GM10266 (cell line): ENCODE results near the gene MPL.

Experiments
- DNase-seq: peaks from one replicate; pipeline ENCODE4 v3.0.0; 2012; ENCODE audit errors: extremely low spot score
- TF ChIP-seq, protein P1 (sequence below): IDR thresholded peaks from 2 replicates; pipeline ENCODE4 v1.5.1; 2012; ENCODE audit warnings: mild to moderate bottlenecking, low read depth; ENCODE audit not compliant: control insufficient read depth, insufficient read depth; ENCODE audit errors: missing control alignments

Gene MPL

DNA sequence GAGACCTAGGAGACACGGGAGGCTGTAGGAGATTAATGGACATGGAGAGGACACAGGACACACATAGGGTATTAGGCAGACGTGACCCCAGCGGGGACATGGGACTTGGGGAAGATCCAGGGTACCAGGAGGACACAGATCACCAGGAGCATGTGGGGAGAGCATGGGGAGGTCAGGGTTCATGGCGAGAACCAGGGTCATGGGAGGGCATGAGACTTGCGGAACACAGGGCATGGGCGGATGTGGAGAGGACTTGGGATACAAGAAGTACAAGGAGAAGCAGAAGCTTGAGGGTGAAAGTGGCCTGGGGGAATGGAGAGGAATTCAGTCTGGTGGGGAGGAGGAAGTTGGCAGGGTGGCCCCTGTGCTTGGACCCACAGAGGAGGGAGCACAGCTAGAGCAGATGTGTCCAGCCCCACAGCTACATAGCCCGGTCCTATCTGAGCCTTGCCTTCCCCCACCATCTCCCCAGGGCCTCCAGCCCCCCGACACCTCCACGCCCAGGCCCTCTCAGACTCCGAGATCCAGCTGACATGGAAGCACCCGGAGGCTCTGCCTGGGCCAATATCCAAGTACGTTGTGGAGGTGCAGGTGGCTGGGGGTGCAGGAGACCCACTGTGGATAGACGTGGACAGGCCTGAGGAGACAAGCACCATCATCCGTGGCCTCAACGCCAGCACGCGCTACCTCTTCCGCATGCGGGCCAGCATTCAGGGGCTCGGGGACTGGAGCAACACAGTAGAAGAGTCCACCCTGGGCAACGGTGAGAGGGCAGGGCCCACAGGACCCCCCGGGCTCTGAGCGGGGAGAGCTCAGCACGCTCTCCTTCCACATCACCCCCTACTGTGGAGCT is 24.7 kb upstream of the MPL start:
- DNase-seq, result no peak
- TF ChIP-seq, protein P1, sequence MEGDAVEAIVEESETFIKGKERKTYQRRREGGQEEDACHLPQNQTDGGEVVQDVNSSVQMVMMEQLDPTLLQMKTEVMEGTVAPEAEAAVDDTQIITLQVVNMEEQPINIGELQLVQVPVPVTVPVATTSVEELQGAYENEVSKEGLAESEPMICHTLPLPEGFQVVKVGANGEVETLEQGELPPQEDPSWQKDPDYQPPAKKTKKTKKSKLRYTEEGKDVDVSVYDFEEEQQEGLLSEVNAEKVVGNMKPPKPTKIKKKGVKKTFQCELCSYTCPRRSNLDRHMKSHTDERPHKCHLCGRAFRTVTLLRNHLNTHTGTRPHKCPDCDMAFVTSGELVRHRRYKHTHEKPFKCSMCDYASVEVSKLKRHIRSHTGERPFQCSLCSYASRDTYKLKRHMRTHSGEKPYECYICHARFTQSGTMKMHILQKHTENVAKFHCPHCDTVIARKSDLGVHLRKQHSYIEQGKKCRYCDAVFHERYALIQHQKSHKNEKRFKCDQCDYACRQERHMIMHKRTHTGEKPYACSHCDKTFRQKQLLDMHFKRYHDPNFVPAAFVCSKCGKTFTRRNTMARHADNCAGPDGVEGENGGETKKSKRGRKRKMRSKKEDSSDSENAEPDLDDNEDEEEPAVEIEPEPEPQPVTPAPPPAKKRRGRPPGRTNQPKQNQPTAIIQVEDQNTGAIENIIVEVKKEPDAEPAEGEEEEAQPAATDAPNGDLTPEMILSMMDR, result no peak

DNA sequence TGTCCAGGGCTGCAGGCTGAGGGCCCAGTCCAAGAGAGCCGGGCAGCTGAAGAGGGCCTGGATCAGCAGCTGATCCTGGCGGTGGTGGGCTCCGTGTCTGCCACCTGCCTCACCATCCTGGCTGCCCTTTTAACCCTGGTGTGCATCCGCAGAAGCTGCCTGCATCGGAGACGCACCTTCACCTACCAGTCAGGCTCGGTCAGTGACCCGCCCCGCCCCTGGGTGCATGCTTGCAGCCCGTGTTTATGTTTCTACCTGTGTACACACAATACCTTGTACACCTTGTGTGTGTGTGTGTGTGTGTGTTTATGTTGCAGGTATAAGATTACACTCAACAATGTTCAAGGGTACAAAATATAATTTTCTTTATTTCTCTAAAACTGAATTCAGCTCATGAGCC is 23.8 kb upstream of the MPL start:
- TF ChIP-seq, protein P1, result no peak
- no peak for DNase-seq

DNA sequence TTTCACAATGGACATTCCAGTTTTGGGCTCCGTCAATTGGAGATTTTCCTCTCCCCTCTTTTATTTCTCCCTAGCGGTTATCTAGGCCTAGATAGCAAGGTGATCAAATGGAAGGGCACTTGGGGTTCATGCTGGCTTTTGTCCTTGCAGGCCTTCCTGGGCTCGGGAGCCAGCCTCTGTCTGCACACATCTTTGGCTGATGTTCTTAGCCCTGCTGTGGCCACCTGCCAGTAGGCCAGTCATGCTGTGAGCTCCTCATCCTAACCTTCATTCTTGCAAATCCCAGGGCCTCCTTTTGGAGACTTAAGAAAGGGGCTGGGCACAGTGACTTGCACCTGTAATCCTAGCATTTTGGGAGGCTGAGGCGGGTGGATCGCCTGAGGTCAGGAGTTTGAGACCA is 23.4 kb upstream of the MPL start:
- TF ChIP-seq, protein P1, result no peak
- no peak for DNase-seq

DNA sequence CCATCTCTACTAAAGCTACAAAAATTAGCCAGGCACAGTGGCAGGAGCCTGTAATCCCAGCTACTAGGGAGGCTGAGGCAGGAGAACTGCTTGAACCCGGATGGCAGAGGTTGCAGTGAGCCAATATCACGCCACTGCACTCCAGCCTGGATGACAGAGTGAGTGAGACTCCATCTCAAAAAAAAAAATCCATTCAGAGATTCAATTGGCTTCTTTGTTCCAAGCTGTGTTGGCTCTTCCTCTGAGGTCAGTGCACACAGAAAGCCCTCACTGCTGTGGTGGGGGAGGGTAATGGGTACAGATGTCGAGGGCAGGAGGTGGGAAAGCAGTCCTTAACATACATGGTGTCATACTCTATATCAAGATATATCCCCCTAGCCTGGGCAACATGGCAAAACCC is 22.1 kb upstream of the MPL start:
- TF ChIP-seq, protein P1, result no peak
- DNase-seq, result no peak

DNA sequence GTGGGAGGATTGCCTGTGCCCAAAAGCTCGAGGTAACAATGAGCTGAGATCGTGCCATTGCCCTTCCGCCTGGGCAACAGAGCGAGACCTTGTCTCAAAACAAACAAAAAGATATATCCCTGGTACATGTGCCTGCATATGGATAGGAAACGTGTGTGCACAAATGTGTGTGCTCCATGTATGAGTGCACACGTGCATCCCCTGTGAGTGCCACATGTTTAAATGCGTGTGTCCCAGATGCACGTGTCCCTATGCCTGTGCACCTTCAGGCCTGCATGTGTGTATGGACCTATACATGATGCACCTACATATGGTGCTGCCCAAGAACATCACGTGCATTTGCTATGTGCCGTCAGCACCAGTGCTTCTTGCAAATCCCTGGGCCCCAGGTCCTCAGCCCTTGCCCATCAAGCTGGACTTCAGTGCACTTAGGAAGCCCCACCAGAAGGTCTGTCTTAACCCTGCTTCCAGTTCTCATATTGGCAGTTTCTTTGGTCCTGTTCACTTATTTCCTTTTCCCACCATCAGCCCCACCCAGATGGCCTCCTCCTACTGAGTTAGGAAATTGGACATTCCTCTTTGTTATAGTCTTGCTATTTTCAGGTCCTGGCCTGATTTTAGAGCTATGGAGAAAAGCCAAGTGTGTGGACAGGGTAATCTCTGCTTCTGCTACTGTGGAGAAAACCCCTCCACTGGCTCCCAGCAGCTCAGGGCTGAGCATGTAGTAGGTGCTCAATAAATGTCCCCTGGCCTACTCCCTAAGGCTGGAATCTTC is 21.5 kb upstream of the MPL start:
- TF ChIP-seq, protein P1, result no peak
- DNase-seq, result no peak

DNA sequence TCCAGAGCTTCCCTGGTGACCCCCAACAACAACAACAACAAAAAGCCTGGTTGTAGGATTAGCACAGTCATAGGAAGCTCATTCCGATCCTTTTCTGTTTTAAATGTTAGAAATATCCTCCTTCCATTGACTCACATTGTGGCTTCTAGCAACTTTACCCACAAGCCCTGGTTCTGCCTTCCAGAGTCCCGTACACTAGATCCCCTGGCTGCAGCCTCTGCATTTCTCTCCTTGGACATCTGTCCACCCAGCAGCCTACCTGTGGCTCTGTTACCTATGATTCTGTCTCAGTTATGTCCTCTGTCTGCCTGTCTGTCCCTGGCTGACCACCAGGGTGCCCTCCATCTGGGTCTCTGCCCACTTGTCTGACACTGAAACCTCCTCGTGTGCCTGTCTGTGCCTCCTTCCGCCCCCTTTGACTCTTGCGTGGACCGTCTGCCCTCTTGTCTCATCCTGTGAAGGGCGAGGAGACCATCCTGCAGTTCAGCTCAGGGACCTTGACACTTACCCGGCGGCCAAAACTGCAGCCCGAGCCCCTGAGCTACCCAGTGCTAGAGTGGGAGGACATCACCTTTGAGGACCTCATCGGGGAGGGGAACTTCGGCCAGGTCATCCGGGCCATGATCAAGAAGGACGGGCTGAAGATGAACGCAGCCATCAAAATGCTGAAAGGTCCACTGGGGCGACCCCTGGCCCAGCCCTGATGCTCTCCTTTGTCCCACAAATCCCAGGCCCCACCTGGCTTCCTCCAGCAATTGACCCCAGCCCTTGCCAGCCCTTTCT is 20.7 kb upstream of the MPL start:
- TF ChIP-seq, protein P1, result no peak
- no peak for DNase-seq
